ENCODE results near the gene PPFIA1.

Gene PPFIA1

GRCh38 chr11:70372076-70372475 is 101.6 kb downstream of the PPFIA1 start:
- TF ChIP-seq, protein P1, sequence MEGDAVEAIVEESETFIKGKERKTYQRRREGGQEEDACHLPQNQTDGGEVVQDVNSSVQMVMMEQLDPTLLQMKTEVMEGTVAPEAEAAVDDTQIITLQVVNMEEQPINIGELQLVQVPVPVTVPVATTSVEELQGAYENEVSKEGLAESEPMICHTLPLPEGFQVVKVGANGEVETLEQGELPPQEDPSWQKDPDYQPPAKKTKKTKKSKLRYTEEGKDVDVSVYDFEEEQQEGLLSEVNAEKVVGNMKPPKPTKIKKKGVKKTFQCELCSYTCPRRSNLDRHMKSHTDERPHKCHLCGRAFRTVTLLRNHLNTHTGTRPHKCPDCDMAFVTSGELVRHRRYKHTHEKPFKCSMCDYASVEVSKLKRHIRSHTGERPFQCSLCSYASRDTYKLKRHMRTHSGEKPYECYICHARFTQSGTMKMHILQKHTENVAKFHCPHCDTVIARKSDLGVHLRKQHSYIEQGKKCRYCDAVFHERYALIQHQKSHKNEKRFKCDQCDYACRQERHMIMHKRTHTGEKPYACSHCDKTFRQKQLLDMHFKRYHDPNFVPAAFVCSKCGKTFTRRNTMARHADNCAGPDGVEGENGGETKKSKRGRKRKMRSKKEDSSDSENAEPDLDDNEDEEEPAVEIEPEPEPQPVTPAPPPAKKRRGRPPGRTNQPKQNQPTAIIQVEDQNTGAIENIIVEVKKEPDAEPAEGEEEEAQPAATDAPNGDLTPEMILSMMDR (IDR thresholded peaks at IDR 0.05) = no peak
- H3K4me3 ChIP-seq = no peak overlapping the region
- intact Hi-C loops (cut with DNase I; ENCODE audit: low total_unique reads) = no loop called here
- no peaks in the 10 kb centered on the region for H3K9me3 ChIP-seq
- H3K4me1 ChIP-seq = no peaks in the 10 kb centered on the region
- no peaks in the 10 kb centered on the region for H3K27me3 ChIP-seq
- no peak overlapping the region for H3K27ac ChIP-seq
- H3K36me3 ChIP-seq = peaks cover 33 to 64% (median 42%) of the 10 kb centered on the region in 3 donors
- DNase-seq = no peak

- no peak overlapping the region for H3K27ac ChIP-seq
- no peak for DNase-seq
- TF ChIP-seq, protein P1 (IDR thresholded peaks at IDR 0.05) = no peak
- H3K27me3 ChIP-seq = no peaks in the 10 kb centered on the region
- peaks cover 59 to 87% (median 64%) of the 10 kb centered on the region in 3 donors for H3K36me3 ChIP-seq
- no peaks in the 10 kb centered on the region for H3K9me3 ChIP-seq
- H3K4me3 ChIP-seq = no peak overlapping the region
- intact Hi-C loops (cut with DNase I; ENCODE audit: low total_unique reads) = no loop called here
- no peaks in the 10 kb centered on the region for H3K4me1 ChIP-seq
Measured at GRCh38 chr11:70376621-70377020, 106.1 kb downstream of the PPFIA1 start.

GRCh38 chr11:70377645-70378044 is 107.2 kb downstream of the PPFIA1 start:
- H3K4me3 ChIP-seq = no peak overlapping the region
- intact Hi-C loops (cut with DNase I; ENCODE audit: low total_unique reads) = no loop called here
- H3K27me3 ChIP-seq = no peaks in the 10 kb centered on the region
- DNase-seq = no peak
- H3K9me3 ChIP-seq = no peaks in the 10 kb centered on the region
- peaks cover 54 to 84% (median 57%) of the 10 kb centered on the region in 3 donors for H3K36me3 ChIP-seq
- H3K27ac ChIP-seq = no peak overlapping the region
- H3K4me1 ChIP-seq = peaks cover 0 to 3% (median 0%) of the 10 kb centered on the region in 4 donors
- TF ChIP-seq, protein P1 (IDR thresholded peaks at IDR 0.05) = no peak

DNA sequence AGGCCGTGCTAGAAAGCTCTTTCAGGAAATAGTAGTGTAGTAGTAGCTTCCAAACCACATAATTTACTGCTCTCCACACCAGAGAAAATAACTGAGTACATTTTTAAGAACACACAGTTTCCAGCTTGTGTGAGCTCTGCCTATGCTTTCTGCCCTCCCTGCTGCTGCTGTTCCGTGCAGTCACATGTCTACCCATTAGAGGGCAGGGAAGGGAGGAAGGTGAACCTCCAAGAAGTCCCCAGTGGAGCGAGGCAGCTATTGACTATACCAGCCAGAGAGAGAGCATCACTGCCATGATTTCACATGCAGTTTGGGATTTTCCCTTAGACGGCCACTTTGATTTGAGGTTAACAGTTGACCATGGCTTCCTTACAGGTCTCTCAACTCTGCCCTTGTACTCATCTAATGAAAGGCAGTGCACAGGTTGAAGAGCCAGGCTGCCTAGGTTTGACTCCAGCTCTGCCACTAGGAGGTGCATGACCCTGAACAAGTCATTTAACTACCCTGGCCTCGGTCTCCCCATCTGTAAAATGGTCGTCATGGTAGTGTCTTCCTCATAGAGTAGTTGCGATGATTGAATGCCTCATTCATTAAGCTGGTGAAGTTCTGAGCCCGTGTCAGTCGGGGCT is 108.1 kb downstream of the PPFIA1 start:
- peaks cover 0 to 3% (median 0%) of the 10 kb centered on the region in 4 donors for H3K4me1 ChIP-seq
- H3K36me3 ChIP-seq = peaks cover 44 to 80% (median 49%) of the 10 kb centered on the region in 3 donors
- DNase-seq = peak in 1 of 2 donors; percentile 15
- TF ChIP-seq, protein P1 (IDR thresholded peaks at IDR 0.05) = no peak
- no peak overlapping the region for H3K27ac ChIP-seq
- H3K27me3 ChIP-seq = no peaks in the 10 kb centered on the region
- no peak overlapping the region for H3K4me3 ChIP-seq
- no peaks in the 10 kb centered on the region for H3K9me3 ChIP-seq
- intact Hi-C loops (cut with DNase I; ENCODE audit: low total_unique reads) = no loop called here

- Histone ChIP-seq H3K4me3 (no peak overlapping the region), H3K27me3 (no peaks in the 10 kb centered on the region), H3K4me1 (peaks cover 0 to 5% (median 2%) of the 10 kb centered on the region in 4 donors), H3K9me3 (no peaks in the 10 kb centered on the region), H3K36me3 (peaks cover 31 to 69% (median 46%) of the 10 kb centered on the region in 3 donors), H3K27ac (no peak overlapping the region)
- intact Hi-C loops (cut with DNase I; ENCODE audit: low total_unique reads) = no loop called here
- peak in 1 of 2 donors; percentile 24 for DNase-seq
- TF ChIP-seq, protein P1 (IDR thresholded peaks at IDR 0.05) = no peak
Measured at GRCh38 chr11:70381350-70381749, 110.9 kb downstream of the PPFIA1 start.
